ENCODE results near the gene LRP5.

The LRP5 gene

DNA sequence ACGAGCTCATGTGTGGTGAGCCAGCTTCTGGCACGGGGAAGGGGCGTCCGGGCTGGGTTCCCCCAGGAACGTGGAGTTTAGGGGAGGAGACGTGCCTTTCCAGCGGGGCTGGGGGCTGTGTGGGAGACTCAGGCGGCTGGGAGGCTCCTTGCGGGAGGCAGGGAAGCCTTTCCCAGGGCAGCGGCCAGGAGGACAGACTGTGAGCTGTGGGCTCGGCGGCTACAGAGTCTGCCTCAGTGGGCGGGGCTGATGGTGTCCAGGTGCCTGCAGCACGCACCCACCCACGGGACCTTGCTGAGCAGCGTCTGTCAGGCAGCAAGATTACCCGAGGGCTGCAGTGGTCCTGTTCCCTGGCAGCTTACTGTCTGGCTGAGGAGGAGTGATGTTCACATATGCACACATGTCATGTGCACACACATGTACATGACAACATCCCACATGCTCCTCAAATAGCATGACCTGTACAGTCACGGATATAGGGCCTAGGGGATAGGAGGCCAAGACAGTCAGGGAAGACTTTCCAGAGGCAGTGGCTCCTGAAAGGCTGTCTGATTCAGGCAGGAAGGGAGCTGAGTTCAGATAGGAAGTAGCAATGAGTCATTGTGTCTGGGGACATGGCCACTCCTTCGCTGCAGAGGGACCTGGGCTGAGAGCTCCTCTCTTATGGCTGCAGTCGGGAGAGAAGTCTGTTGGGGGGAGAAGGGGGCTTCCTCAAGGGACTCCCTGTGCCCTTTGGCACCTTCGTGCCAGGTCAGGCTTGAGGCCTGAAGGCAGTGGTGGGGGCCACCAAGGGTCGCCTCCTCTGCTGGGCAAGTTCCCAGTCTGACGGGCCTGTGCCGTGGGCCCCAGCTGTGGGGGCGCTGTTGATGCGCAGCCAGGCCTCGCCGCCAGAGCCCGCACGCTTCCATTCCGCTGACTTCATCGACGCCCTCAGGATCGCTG lies 124.9 kb downstream of the LRP5 start:
- Histone ChIP-seq H3K27me3 (ENCODE audit: control insufficient read depth in 1 of 2, insufficient read depth in 2 of 2, low read length in 2 of 2) (no peaks in the 10 kb centered on the region), H3K9ac (ENCODE audit: low read length) (no peak overlapping the region), H3K4me1 (ENCODE audit: insufficient read depth, low read length) (no peaks in the 10 kb centered on the region), H3K9me3 (ENCODE audit: low read length) (no peaks in the 10 kb centered on the region), H3K36me3 (ENCODE audit: insufficient read depth, low read length) (peaks cover 81% of the 10 kb centered on the region), H3K27ac (ENCODE audit: low read depth, low read length) (no peak overlapping the region), H3K4me3 (ENCODE audit: low read depth in 1 of 2, low read length in 2 of 2) (no peak overlapping the region)

DNA sequence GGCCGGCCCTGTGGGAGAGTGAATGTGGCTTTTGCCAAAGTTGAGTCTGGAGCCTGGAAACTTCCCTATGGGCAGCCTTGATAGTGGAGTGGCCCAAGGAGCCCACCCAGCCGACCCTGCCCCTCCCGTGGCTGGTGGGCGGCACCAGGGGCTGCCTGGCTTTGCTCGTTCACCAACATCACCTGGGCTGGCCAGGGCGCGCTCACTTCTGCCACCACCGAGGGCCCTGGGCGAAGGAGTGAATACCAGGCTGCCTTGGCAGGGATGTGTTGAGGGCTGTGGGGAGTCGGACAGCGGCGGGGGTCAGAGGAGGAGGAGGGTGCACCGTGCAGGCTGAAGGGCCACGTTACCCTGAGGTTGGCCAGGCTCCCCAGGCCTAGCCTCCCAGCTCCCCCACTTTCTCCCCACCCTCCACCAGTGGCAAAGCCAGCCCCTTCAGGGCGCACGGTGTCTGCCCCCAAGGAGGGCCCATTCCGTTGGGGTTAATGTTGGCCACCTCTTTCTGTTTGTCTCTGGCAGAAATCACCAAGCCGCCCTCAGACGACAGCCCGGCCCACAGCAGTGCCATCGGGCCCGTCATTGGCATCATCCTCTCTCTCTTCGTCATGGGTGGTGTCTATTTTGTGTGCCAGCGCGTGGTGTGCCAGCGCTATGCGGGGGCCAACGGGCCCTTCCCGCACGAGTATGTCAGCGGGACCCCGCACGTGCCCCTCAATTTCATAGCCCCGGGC lies 125.7 kb downstream of the LRP5 start:
- H3K27me3 ChIP-seq (ENCODE audit: control insufficient read depth in 1 of 2, insufficient read depth in 2 of 2, low read length in 2 of 2), result no peaks in the 10 kb centered on the region
- H3K4me1 ChIP-seq (ENCODE audit: insufficient read depth, low read length), result no peaks in the 10 kb centered on the region
- H3K36me3 ChIP-seq (ENCODE audit: insufficient read depth, low read length), result peaks cover 80% of the 10 kb centered on the region
- H3K4me3 ChIP-seq (ENCODE audit: low read depth in 1 of 2, low read length in 2 of 2), result no peak overlapping the region
- no peak overlapping the region for H3K9ac ChIP-seq (ENCODE audit: low read length)
- H3K27ac ChIP-seq (ENCODE audit: low read depth, low read length), result no peak overlapping the region
- no peaks in the 10 kb centered on the region for H3K9me3 ChIP-seq (ENCODE audit: low read length)

DNA sequence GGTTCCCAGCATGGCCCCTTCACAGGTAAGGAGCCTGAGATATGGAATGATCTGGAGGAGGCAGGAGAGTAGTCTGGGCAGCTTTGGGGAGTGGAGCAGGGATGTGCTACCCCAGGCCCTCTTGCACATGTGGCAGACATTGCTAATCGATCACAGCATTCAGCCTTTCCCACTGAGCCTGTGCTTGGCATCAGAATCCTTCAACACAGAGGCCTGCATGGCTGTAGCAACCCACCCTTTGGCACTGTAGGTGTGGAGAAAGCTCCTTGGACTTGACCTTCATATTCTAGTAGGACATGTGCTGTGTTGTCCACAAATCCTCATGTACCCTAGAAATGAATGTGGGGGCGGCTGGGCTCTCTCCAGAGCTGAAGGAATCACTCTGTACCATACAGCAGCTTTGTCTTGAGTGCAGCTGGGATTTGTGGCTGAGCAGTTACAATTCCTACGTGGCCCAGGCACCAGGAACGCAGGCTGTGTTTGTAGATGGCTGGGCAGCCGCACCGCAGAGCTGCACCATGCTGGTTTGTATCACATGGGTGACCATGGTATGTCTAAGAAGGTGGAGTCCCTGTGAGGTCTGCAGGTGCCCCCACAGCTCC lies 126.4 kb downstream of the LRP5 start:
- H3K27me3 ChIP-seq (ENCODE audit: control insufficient read depth in 1 of 2, insufficient read depth in 2 of 2, low read length in 2 of 2), result no peaks in the 10 kb centered on the region
- no peak overlapping the region for H3K4me3 ChIP-seq (ENCODE audit: low read depth in 1 of 2, low read length in 2 of 2)
- peaks cover 74% of the 10 kb centered on the region for H3K36me3 ChIP-seq (ENCODE audit: insufficient read depth, low read length)
- no peaks in the 10 kb centered on the region for H3K4me1 ChIP-seq (ENCODE audit: insufficient read depth, low read length)
- H3K27ac ChIP-seq (ENCODE audit: low read depth, low read length), result no peak overlapping the region
- H3K9me3 ChIP-seq (ENCODE audit: low read length), result no peaks in the 10 kb centered on the region
- H3K9ac ChIP-seq (ENCODE audit: low read length), result no peak overlapping the region

DNA sequence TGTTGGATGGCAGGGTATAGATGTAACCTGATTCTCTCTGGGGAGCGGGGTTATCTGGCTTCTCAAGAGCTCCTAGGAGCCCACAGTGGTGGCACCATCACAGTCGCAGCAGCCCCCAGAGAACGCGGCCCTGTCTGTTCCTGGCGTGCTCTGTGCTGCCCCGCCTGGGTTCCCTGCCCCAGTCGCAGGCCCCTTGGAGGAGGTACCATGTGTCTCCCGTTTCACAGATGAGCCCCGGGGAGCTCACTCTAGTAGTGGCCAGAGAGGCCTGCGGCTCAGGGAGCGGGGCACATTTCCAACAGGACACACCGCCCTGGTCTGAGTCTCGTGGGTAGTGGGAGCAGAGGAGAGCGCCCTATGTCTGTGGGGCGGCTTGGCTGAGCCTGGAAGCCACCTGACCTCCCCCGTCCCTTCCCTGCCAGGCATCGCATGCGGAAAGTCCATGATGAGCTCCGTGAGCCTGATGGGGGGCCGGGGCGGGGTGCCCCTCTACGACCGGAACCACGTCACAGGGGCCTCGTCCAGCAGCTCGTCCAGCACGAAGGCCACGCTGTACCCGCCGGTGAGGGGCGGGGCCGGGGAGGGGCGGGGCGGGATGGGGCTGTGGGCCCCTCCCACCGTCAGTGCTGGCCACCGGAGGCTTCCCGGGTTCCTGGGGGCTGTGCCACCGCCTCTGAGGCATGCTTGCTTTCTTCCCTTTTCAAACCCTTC lies 127.1 kb downstream of the LRP5 start:
- H3K36me3 ChIP-seq (ENCODE audit: insufficient read depth, low read length), result peaks cover 69% of the 10 kb centered on the region
- no peaks in the 10 kb centered on the region for H3K4me1 ChIP-seq (ENCODE audit: insufficient read depth, low read length)
- H3K27me3 ChIP-seq (ENCODE audit: control insufficient read depth in 1 of 2, insufficient read depth in 2 of 2, low read length in 2 of 2), result no peaks in the 10 kb centered on the region
- no peak overlapping the region for H3K4me3 ChIP-seq (ENCODE audit: low read depth in 1 of 2, low read length in 2 of 2)
- H3K27ac ChIP-seq (ENCODE audit: low read depth, low read length), result no peak overlapping the region
- H3K9ac ChIP-seq (ENCODE audit: low read length), result no peak overlapping the region
- H3K9me3 ChIP-seq (ENCODE audit: low read length), result no peaks in the 10 kb centered on the region

DNA sequence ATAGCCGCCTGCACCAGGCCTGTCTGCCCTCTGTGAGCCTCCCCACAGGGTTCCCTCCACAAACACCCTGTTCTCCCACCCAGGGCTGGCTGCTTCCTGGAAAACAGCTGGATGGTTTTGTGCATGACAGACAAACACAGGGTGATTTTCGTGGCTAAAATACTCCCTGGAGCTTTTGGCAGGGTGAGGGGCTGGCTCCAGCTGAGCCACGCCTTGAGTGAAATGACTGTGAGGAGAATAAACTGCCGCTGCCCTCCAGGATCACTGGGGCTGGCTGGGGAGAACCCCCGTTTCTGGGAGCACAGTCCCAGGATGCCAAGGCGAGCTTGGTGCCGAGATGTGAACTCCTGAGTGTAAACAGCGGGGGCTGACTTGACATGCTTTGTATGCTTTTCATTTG lies 127.8 kb downstream of the LRP5 start:
- Histone ChIP-seq H3K36me3 (ENCODE audit: insufficient read depth, low read length) (peaks cover 63% of the 10 kb centered on the region), H3K27ac (ENCODE audit: low read depth, low read length) (peak overlapping the region; percentile 2)

DNA sequence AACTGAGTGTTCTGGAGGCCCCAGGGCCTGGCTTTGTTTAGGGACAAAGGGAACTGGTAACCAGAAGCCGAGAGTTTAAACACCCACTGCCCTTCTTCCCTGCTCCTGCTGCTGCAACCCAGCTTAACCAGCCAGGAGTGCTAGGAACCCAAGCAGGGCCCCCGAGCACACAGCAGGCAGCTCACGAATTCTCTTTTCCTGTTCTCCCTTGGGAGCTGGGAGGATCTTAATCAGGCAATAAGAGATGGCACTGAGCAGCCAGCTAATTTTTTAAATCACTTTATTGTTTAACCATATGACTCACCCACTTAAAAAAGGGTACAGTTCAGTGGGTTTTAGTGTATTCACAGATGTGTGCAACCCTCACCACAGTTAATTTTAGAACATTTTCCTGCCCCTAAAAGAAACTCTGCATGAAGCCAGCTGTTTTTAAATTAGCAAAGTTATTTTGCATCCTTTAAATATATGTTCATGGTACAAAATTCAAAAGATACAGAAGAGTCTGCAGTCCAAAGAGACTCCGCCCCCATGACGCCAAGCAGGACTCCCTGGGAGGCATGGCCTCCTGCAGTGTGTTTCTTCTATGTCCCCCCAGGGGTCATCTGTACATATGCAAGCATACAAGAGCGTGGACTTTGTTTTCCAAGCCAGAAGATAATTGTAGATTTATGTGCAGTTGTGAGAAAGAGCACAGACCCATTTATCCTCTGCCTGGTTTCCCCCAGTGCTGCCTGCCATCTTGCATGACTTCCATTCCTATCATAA lies 129.3 kb downstream of the LRP5 start:
- peaks cover 59% of the 10 kb centered on the region for H3K36me3 ChIP-seq (ENCODE audit: insufficient read depth, low read length)
- H3K4me3 ChIP-seq (ENCODE audit: low read depth in 1 of 2, low read length in 2 of 2), result no peak overlapping the region

More for the DNA sequence above, 127.8 kb downstream of the LRP5 start:
- Histone ChIP-seq H3K9me3 (ENCODE audit: low read length) (no peaks in the 10 kb centered on the region), H3K9ac (ENCODE audit: low read length) (no peak overlapping the region), H3K4me3 (ENCODE audit: low read depth in 1 of 2, low read length in 2 of 2) (no peak overlapping the region), H3K4me1 (ENCODE audit: insufficient read depth, low read length) (no peaks in the 10 kb centered on the region), H3K27me3 (ENCODE audit: control insufficient read depth in 1 of 2, insufficient read depth in 2 of 2, low read length in 2 of 2) (no peaks in the 10 kb centered on the region)

DNA sequence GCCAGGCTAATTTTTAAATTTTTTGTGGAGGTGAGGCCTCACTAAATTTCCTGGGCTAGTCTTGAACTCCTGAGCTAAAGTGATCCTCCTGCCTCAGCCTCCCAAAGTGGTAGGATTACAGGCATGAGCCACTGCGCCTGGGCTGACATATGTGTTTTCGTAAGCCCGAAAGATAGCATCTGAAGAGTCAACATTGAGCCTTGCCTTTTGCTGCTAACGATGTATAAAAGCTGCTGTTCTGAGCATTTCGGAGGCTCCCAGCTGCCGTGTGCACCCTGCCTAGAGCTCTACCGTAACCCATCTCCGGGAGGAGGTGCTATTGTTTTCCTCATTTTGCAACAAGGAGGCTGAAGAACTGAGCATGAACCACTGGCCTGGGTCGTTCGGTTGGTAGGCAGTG lies 130.0 kb downstream of the LRP5 start:
- no peak overlapping the region for H3K9ac ChIP-seq (ENCODE audit: low read length)
- H3K4me3 ChIP-seq (ENCODE audit: low read depth in 1 of 2, low read length in 2 of 2), result no peak overlapping the region
- H3K27me3 ChIP-seq (ENCODE audit: control insufficient read depth in 1 of 2, insufficient read depth in 2 of 2, low read length in 2 of 2), result no peaks in the 10 kb centered on the region
- peaks cover 55% of the 10 kb centered on the region for H3K36me3 ChIP-seq (ENCODE audit: insufficient read depth, low read length)
- H3K4me1 ChIP-seq (ENCODE audit: insufficient read depth, low read length), result peaks cover 3% of the 10 kb centered on the region
- no peak overlapping the region for H3K27ac ChIP-seq (ENCODE audit: low read depth, low read length)
- no peaks in the 10 kb centered on the region for H3K9me3 ChIP-seq (ENCODE audit: low read length)

More for the DNA sequence above, 129.3 kb downstream of the LRP5 start:
- Histone ChIP-seq H3K4me1 (ENCODE audit: insufficient read depth, low read length) (no peaks in the 10 kb centered on the region), H3K9ac (ENCODE audit: low read length) (no peak overlapping the region), H3K9me3 (ENCODE audit: low read length) (no peaks in the 10 kb centered on the region), H3K27me3 (ENCODE audit: control insufficient read depth in 1 of 2, insufficient read depth in 2 of 2, low read length in 2 of 2) (no peaks in the 10 kb centered on the region), H3K27ac (ENCODE audit: low read depth, low read length) (no peak overlapping the region)

DNA sequence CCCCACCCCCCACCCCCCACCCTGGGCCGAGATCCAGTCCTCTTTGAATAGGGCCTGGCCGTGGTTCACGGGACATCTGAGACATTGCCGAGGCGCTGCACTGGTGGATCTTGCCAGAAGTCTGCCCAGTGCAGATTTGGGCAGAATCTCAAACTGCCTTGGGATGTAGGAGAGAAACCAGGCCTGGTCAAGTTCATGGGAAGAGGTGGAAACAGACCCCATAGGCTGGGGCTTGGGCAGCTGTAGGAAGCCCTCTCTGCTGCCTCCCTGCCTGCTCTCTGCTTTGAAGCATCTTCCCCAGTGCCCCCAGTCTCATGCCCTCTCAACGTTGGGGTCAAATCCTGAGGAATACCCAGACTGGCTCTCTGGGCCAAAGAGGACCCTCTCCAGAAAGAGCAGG lies 132.2 kb downstream of the LRP5 start:
- peak overlapping the region; percentile 68 for H3K27ac ChIP-seq (ENCODE audit: low read depth, low read length)
- H3K36me3 ChIP-seq (ENCODE audit: insufficient read depth, low read length), result peaks cover 50% of the 10 kb centered on the region
- no peak overlapping the region for H3K4me3 ChIP-seq (ENCODE audit: low read depth in 1 of 2, low read length in 2 of 2)
- no peak overlapping the region for H3K9ac ChIP-seq (ENCODE audit: low read length)
- H3K9me3 ChIP-seq (ENCODE audit: low read length), result no peaks in the 10 kb centered on the region
- H3K27me3 ChIP-seq (ENCODE audit: control insufficient read depth in 1 of 2, insufficient read depth in 2 of 2, low read length in 2 of 2), result no peaks in the 10 kb centered on the region
- H3K4me1 ChIP-seq (ENCODE audit: insufficient read depth, low read length), result peaks cover 3% of the 10 kb centered on the region

DNA sequence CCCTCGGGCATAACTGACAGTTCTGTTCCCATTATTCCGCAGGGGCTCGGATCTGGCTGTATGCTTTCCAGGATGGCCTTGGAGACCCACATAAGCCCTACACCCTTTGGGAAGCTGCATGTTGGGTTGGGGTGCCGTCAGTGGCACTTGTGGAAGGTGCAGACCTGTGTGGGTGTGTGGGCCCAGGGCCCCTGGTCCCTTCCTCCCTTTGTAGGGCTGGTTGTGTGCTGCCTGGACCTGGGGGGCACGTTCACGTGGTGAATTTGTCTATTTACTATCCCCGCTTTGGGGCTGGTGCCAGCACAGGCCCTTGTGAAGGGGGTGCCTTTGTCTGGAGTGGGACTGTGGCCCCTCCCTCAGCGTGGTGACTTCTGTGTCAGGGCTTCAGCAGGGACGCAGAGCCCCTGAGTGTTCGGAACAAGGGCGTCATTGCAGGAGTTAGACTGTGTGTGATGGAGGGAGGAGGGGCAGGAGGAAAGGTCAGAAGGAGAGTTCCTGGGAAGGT lies 133.2 kb downstream of the LRP5 start:
- H3K4me3 ChIP-seq (ENCODE audit: low read depth in 1 of 2, low read length in 2 of 2), result no peak overlapping the region
- no peak overlapping the region for H3K27ac ChIP-seq (ENCODE audit: low read depth, low read length)
- no peaks in the 10 kb centered on the region for H3K9me3 ChIP-seq (ENCODE audit: low read length)
- peaks cover 47% of the 10 kb centered on the region for H3K36me3 ChIP-seq (ENCODE audit: insufficient read depth, low read length)
- H3K27me3 ChIP-seq (ENCODE audit: control insufficient read depth in 1 of 2, insufficient read depth in 2 of 2, low read length in 2 of 2), result no peaks in the 10 kb centered on the region
- no peak overlapping the region for H3K9ac ChIP-seq (ENCODE audit: low read length)
- peaks cover 3% of the 10 kb centered on the region for H3K4me1 ChIP-seq (ENCODE audit: insufficient read depth, low read length)

DNA sequence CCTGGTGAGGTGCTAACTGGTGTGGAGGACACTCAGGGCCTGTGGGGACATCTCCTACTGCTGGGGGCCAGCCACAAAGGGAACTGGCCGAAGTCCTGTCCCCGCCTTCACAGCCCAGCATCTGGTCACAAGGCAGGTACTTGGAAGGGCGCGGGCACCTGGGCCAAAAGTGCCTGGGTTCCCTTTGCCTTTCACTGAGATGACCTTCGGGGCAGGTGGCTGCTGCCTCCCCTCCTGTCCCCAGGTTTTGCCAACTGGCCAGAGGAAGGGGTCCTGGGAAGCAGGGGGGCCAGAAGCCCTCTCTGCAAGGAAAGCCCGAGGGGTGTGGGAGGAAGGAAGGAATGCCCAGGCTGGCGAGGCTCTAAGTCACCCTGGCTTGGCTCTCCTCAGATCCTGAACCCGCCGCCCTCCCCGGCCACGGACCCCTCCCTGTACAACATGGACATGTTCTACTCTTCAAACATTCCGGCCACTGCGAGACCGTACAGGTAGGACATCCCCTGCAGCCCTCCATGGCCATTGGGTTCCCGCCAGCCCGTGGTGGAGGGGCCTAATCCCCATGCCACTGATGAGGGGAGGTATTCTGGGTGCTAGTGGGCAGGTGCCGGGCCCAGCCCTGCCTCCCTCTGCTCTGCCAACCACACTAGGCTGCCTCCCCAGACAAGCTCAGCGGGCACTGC lies 133.8 kb downstream of the LRP5 start:
- no peaks in the 10 kb centered on the region for H3K9me3 ChIP-seq (ENCODE audit: low read length)
- no peak overlapping the region for H3K27ac ChIP-seq (ENCODE audit: low read depth, low read length)
- H3K9ac ChIP-seq (ENCODE audit: low read length), result no peak overlapping the region
- peaks cover 3% of the 10 kb centered on the region for H3K4me1 ChIP-seq (ENCODE audit: insufficient read depth, low read length)
- no peaks in the 10 kb centered on the region for H3K27me3 ChIP-seq (ENCODE audit: control insufficient read depth in 1 of 2, insufficient read depth in 2 of 2, low read length in 2 of 2)
- peaks cover 46% of the 10 kb centered on the region for H3K36me3 ChIP-seq (ENCODE audit: insufficient read depth, low read length)
- no peak overlapping the region for H3K4me3 ChIP-seq (ENCODE audit: low read depth in 1 of 2, low read length in 2 of 2)
